Measurements from ENCODE around the gene FBLN2.

DNA sequence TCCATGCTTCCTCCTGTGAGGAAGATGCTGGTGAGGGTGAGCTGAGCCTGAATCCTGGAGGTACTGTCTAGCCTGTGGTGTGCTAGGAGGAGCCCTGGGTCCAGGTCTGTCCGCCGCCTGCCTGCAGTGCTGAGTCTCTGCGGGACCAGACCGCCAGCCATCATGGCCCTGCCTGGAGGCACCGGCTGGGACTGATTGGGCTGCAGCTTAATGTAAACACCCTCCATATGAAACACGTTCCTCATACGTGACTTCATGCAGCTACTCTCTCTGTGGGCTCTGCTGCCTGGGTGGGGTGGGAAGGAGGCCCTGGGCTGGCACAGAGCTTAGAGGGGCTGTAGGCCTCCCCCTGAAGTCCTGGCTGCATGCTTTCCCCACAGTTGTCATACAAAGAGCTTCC, 67.4 kb downstream of the FBLN2 start:
- TF ChIP-seq CTCF (conservative IDR thresholded peaks at IDR 0.05; ENCODE audit: low read depth, low read length) = no peak
- TF ChIP-seq EZH2 (IDR thresholded peaks at IDR 0.05; ENCODE audit: low read length, unreplicated experiment) = no peak
- no peak for TF ChIP-seq EZH2phosphoT487 (IDR thresholded peaks at IDR 0.05; ENCODE audit: borderline replicate concordance, low read length)

Measured in PC-3 (cell line).